Panc1 (cell line): ENCODE data around the gene TMTC1.

Experiments used
- POLR2AphosphoS5 ChIP-seq: IDR thresholded peaks from 2 replicates; pipeline ENCODE4 v1.6.1; 2012; ENCODE audit warnings: mild to moderate bottlenecking, low read depth, low read length, moderate library complexity
- REST ChIP-seq, 2 experiments: IDR thresholded peaks; 2 replicates each; pipeline ENCODE4 v1.6.1; 2011 to 2012; ENCODE audit warnings: low read depth in 2 of 2, control low read depth in 1 of 2, low read length in 1 of 2, mild to moderate bottlenecking in 1 of 2, moderate library complexity in 1 of 2; ENCODE audit not compliant: insufficient read depth in 1 of 2

GRCh38 chr12:29744365-29744764, 39.4 kb downstream of the TMTC1 start:
- TF ChIP-seq REST (IDR thresholded peaks at IDR 0.05; ENCODE audit: insufficient read depth in 1 of 2, low read depth in 2 of 2, low read length in 1 of 2) (no peak), POLR2AphosphoS5 (no peak)
